GM19455 (cell line): Measurements from ENCODE around the gene GSAP.
A peak's percentile ranks its signal among the peaks of the same experiment; 100 is the strongest.
"Not testable (repeated sequence)": the region's sequence is repeated elsewhere in the genome, so short reads cannot be mapped to it uniquely, and the experiment has no call there.

ENCODE experiments used
- ATAC-seq: cut with Tn5 transposase; IDR thresholded peaks from one replicate; pipeline ENCODE4 v1.9.1; 2021; ENCODE audit not compliant: unreplicated experiment

Gene GSAP

DNA sequence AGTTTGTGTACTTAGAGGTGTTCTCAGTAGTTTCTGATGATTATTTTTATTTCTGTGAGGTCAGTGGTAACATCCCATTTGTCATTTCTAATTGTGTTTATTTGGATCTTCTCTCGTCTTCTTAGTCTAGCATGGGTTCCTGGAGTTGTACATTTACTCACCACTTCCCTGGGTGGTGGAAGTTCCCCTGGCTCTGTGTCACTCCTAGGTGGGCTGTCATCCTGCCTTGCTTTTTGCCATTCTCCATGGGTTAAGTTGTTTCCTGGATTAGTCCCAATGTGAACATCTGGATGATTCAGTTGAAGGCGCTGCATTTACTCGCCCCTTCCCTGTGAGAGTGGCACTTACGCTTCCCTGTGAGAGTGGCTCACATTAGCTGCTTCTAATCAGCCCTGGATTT, 48.2 kb downstream of the GSAP start:
- no peak for ATAC-seq

DNA sequence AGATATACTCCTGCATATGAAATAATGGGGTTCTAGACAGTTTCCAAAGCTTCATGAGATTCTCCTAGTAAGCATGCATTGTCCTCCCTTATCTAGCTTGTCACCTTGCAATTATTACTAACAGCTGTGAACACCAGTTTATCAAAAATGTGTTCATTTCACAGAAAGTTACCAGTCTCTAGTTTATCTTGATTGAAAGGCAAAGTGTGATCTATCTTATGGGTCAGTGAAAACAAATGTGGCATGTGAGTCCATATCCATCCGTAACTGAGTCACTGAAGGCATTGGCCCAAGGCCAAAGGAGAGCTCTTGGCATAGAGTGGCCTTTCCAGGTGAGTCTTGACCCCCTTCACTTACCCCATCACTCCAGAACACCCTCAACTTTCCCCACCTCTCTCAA, 53.2 kb downstream of the GSAP start:
- no peak for ATAC-seq

DNA sequence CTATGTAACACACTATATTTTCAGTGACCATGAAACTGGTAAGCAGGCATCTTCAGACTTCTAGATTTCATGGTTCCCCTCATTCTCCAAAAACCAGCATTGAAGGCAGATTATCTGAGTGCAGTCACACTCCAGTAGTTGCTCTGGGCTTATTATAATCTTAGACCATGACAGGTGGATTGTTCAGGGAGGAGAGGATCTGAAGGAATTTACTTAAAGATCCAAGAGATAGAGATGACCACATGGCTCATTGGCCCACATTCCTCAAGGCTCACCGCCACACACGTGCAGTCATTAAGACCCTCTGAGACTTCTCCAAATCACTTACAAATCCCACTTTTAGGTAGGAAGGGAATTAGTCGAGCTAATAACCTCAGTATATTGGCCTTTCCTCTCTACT, 55.2 kb downstream of the GSAP start:
- no peak for ATAC-seq

- ATAC-seq: no peak
These were observed 56.0 kb downstream of the GSAP start for GRCh38 chr7:77360104-77360503.

DNA sequence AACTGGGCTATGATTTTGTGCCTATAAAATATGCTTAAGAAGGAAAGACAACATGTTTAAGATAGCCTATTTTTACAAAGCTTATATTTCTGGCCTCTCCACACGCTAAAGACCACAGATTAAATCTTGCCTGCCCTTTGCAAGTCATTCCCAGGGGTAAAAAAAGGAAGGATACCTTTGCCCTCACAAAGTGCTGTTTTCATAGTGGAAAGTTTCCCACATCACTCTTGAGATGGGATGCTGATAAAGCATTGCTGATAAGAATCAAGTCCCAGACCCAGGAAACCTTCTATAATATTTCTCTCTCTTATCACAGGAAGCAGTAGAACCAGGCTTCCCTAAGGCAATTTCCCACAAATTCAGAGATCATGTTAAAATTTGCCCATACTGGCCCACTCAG, 56.5 kb downstream of the GSAP start:
- ATAC-seq: no peak

DNA sequence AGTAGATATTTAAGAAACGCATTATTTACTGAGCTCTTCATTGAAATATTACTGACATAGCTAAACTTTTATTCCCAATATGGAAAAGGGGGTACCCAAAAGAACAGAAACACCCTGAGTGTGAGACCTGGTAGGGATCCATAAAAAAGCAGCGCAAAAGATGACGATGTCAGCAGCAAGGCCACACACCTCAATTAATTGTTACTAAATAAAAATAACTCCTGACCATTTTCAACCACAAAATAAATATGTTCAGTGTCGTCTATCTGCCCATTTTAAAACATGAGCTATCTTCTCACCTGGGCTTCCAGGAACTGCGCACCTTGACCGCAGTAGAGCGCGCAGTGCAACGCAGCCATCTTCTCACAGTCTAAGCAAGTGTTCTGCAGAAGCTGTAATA, 61.2 kb downstream of the GSAP start:
- no peak for ATAC-seq

GRCh38 chr7:77354484-77354883, 61.7 kb downstream of the GSAP start:
- ATAC-seq: no peak

DNA sequence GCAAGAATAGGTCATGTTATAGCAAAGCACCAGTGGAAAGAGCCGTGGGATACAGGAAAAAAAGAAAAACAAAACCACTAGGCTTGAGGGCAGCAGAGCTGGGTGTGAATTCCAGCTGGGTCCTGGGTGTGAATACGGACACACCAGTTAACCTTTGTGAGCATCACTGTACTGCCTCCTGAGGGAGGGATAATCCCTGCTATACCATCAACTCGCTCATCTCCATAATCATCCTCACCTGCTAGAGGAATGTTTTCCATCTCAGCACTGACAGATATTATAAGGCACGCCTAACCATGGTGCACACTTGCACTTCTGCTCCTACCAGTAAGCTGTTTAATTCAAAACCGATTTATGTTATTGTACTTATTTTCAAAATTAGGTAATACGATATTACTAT, 62.2 kb downstream of the GSAP start:
- no peak for ATAC-seq

- no peak for ATAC-seq
These were observed 62.8 kb downstream of the GSAP start for GRCh38 chr7:77353407-77353721.

DNA sequence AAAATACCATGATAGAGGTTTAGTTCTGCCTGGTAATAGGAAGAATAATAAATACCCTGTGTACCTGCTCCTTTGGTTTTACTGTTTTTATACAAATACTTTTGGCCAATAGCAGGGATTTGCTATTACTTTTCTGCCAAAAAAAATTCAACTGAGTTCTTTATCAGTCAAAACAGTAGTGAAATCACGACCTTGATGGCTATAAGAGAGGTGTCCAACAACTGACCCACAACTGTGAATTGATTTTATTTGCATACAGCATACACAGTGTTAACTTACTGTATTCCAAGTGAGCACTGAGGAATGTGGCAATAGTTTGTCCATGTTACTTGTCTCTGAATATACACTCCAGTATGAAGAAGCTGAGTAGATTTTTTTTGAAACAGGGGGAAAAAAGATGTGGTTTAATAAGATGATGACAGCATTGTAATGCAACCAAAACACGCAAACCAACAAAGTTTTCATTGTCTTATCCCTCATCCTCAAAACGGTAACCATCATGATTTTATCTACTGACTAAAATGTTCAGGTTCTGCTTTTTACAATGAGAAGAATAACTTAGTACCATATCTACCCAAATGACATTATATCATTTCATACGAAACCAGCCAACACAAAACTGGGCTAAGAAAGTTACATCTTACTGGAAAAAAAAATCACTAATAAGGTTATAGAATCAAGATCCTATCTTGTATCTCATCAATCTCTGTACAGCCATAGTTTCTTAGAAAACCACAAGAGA, 63.3 kb downstream of the GSAP start:
- no peak for ATAC-seq

GRCh38 chr7:77351539-77352004, 64.6 kb downstream of the GSAP start:
- peak; percentile 97 for ATAC-seq

DNA sequence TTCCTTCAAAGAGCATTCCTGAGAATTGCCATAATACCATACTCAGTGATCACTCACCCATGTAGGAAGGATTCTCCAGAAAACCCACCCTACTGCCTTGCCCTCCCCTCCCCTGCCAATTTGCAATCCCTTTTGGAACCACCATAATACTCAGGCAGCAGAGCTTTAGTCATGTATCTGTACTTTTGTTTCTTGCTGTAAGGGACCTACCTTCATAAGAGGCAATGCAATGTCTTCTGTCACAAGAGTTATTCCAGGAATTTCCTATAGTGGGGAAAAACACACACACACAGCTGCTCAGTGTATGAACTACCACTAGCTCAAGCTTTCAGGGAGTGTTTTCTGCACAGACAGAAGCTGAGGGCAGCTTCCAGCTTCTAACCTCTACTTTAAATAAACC, 67.0 kb downstream of the GSAP start:
- no peak for ATAC-seq

DNA sequence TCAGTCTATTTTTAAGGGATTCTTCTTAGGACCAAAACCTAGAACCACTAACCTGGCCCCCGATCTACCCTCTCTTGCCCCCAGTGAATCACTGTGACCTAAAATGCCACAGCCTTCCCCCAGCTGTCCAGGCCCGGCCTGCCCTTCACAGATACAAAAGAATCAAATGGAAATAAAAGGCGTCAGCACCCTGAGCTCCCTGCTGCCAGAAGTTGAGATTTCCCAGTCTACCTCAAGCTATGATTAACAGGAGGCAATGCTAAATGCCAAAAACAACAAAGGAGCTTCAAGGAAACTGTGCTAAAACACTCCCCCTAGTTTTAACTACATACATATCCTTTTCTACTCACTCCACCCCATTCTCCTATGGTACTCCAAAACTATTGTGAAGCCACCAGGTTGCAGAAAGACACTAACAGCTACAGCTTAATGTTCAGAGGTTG, 67.8 kb downstream of the GSAP start:
- ATAC-seq: no peak

DNA sequence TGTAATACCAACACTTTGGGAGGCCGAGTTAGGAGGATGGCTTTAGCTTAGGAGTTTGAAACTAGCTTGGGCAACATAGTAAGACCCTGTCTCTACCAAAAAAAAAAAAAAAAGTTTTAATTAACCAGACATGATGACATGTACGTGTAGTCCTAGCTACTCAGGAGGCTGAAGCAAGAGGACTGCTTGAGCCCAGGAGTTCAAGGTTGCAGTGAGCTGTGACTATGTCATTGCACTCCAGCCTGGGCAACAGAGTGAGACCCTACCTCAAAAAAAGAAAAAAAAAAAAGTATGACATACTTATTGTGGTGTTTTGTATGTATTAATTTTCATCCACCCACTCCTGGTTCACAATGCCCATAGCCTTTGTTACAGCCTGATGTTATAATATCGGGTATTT, 69.7 kb downstream of the GSAP start:
- no peak for ATAC-seq

DNA sequence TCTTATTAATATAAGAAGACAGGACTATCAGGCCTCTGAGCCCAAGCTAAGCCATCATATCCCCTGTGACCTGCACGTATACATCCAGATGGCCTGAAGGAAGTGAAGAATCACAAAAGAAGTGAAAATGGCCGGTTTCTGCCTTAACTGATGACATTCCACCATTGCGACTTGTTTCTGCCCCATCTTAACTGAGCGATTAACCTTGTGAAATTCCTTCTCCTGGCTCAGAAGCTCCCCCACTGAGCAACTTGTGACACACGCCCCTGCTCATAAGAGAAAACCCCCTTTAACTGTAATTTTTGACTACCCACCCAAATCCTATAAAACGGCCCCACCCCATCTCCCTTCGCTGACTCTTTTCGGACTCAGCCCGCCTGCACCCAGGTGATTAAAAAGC, 70.7 kb downstream of the GSAP start:
- ATAC-seq: not testable (repeated sequence)

DNA sequence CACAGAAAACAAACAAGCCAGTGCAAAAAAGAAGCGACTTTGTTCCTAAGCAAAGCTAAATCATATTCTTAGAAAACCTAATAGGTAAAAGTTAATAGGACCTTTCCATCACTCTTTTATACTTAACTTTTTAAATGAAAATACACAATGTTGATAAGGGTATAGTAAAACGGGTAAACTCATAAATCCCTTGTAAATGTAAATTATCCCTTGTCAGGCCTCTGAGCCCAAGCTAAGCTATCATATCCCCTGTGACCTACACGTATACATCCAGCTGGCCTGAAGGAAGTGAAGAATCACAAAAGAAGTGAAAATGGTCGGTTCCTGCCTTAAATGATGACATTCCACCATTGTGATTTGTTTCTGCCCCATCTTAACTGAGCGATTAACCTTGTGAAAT, 76.4 kb downstream of the GSAP start:
- ATAC-seq: no peak

- no peak for ATAC-seq
These were observed 77.1 kb downstream of the GSAP start for GRCh38 chr7:77338883-77339629.

DNA sequence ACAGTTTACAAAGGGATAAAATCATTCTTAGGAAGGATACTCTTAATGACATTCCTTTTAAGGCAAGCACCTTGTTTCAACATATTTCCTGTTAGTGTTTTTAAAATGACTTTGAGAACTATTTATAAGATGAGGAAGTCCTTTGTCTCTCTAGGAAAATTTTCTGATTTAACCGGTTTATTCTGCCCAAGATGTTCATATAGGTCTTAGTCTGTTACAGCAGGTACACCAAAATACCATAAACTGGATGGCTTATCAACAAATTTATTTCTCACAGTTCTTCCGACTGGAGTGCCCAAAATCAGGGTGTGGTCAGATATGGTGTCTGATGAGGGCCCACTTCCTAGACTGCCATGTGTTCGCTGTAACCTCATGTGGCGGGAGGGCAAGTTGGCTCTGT, 77.9 kb downstream of the GSAP start:
- no peak for ATAC-seq

- ATAC-seq: no peak
These were observed 78.6 kb downstream of the GSAP start for GRCh38 chr7:77337456-77337990.

GRCh38 chr7:77335581-77335980, 80.6 kb downstream of the GSAP start:
- no peak for ATAC-seq

DNA sequence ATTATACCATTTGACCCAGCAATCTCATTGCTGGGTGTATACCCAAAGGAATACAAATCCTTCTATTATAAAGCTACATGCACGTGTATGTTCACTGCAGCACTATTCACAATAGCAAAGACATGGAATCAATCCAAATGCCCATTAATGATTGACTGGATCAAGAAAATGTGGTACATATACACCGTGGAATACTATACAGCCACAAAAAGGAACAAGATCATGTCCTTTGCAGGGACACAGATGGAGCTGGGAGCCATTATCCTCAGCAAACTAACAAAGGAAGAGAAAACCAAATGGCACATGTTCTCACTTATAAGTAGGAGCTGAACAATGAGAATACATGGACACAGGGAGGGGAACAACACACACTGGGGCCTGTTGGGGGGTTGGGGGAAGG, 82.1 kb downstream of the GSAP start:
- not testable (repeated sequence) for ATAC-seq

DNA sequence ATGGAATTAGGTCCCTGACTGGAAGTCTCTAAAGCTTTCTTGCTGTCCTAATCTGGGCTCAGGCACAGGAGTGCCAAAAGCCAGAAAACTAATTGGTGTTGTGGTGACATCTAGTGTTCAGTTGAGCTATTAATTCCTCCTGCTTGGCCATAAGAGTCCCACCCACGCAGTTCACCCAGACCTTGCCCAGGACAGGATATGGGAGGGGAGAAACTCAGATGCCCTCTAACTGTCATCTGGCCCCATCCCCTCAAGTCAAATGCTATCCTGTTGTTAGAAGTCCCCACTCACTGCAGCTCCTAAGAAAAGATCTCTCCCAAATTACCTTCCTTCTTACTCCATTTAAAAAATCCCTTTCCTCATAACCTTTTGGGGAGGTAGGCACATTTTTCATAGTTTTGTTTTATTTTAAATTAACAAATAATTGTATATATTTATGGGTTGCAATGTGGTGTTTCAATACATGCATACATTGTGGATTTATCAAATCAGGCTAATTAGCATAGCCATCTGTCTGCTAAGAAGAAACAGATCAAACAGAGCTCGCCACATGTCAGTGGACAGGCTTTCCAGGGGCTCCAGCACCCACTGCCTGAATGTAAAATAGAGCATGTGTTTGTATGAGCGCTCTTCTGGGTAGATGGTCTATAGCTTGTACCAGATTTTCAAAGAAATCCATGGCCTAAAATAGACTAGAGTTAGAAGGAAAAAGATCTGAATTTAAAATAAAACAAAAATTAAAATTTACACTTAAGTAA, 84.0 kb downstream of the GSAP start:
- peak; percentile 72 for ATAC-seq
